Osteocyte (in vitro differentiated cells): ENCODE results near the gene HOXB8. TPM values are rescaled to one million over a fixed set of nuclear protein-coding genes. Genes with fewer than 3 reads are reported as not detected.

Experiments used
- DNase-seq: peaks from one replicate; pipeline ENCODE4 v3.0.0; 2021; ENCODE audit warnings: mixed read lengths; ENCODE audit not compliant: unreplicated experiment; ENCODE audit errors: extremely low spot score
- H3K27ac Mint-ChIP-seq: one replicate; pipeline ENCODE4 v1.8.0; 2021; ENCODE audit warnings: mild to moderate bottlenecking, mixed read lengths; ENCODE audit not compliant: unreplicated experiment
- H3K27me3 Mint-ChIP-seq: one replicate; pipeline ENCODE4 v1.8.0; 2021; ENCODE audit warnings: mixed read lengths; ENCODE audit not compliant: unreplicated experiment
- H3K36me3 Mint-ChIP-seq: one replicate; pipeline ENCODE4 v1.8.0; 2021; ENCODE audit warnings: mixed read lengths; ENCODE audit not compliant: unreplicated experiment
- H3K4me1 Mint-ChIP-seq: one replicate; pipeline ENCODE4 v1.8.0; 2021; ENCODE audit warnings: mixed read lengths; ENCODE audit not compliant: unreplicated experiment
- H3K4me3 Mint-ChIP-seq: one replicate; pipeline ENCODE4 v1.8.0; 2021; ENCODE audit warnings: mild to moderate bottlenecking, moderate library complexity, mixed read lengths; ENCODE audit not compliant: unreplicated experiment
- H3K9me3 Mint-ChIP-seq: one replicate; pipeline ENCODE4 v1.8.0; 2021; ENCODE audit warnings: mixed read lengths; ENCODE audit not compliant: unreplicated experiment
- CTCF ChIP-seq: fragments of 200-600 bp; sonication (generic); IDR thresholded peaks from 2 replicates; pipeline ENCODE4 v1.5.0; 2021; ENCODE audit warnings: antibody characterized with exemption, mild to moderate bottlenecking, moderate library complexity
- total RNA-seq: library from RNA; stranded (reverse); gene quantifications from 2 replicates; pipeline ENCODE4 v1.2.1, GENCODE V29; 2021

The HOXB8 gene
- total RNA-seq, 1 donor from 2014 or later, result not detected

GRCh38 chr17:48610282-48611211, 4.5 kb downstream of the HOXB8 start, which contains the start of gene HOXB7:
Gene HOXB7, minus strand, starts transcription at chr17:48611017. Its CDS starts 99 bp downstream, at chr17:48610918.
- Mint-ChIP-seq H3K9me3 (no peaks in the 10 kb centered on the region), H3K4me1 (peaks cover 20% of the 10 kb centered on the region), H3K4me3 (no peak within 1 kb of the TSS), H3K27me3 (peaks cover 84% of the 10 kb centered on the region), H3K27ac (no peak within 1 kb of the TSS), H3K36me3 (no peaks in the 10 kb centered on the region)
- no peak for DNase-seq
- TF ChIP-seq CTCF, result no peak

GRCh38 chr17:48609759-48610281, 5.3 kb downstream of the HOXB8 start:
- no peak for DNase-seq
- no peak for TF ChIP-seq CTCF
- Mint-ChIP-seq H3K36me3 (no peaks in the 10 kb centered on the region), H3K27ac (no peak overlapping the region), H3K4me3 (no peak overlapping the region), H3K27me3 (peaks cover 84% of the 10 kb centered on the region), H3K9me3 (no peaks in the 10 kb centered on the region), H3K4me1 (peaks cover 20% of the 10 kb centered on the region)

GRCh38 chr17:48609033-48609432, 6.1 kb downstream of the HOXB8 start:
- no peak for DNase-seq
- Mint-ChIP-seq H3K27ac (no peak overlapping the region), H3K36me3 (no peaks in the 10 kb centered on the region), H3K27me3 (peaks cover 85% of the 10 kb centered on the region), H3K4me1 (peaks cover 16% of the 10 kb centered on the region), H3K9me3 (no peaks in the 10 kb centered on the region), H3K4me3 (no peak overlapping the region)
- no peak for TF ChIP-seq CTCF

- no peak for TF ChIP-seq CTCF
- H3K9me3 Mint-ChIP-seq, result peaks cover 2% of the 10 kb centered on the region
- H3K27me3 Mint-ChIP-seq, result peaks cover 84% of the 10 kb centered on the region
- no peaks in the 10 kb centered on the region for H3K36me3 Mint-ChIP-seq
- no peak overlapping the region for H3K27ac Mint-ChIP-seq
- no peak for DNase-seq
- no peak overlapping the region for H3K4me3 Mint-ChIP-seq
- H3K4me1 Mint-ChIP-seq, result peaks cover 13% of the 10 kb centered on the region
Measured at GRCh38 chr17:48608494-48608834, 6.6 kb downstream of the HOXB8 start.

GRCh38 chr17:48606892-48607614, 8.0 kb downstream of the HOXB8 start:
- Mint-ChIP-seq H3K36me3 (no peaks in the 10 kb centered on the region), H3K27me3 (peaks cover 88% of the 10 kb centered on the region), H3K4me3 (no peak overlapping the region), H3K27ac (no peak overlapping the region), H3K9me3 (peaks cover 6% of the 10 kb centered on the region), H3K4me1 (peaks cover 5% of the 10 kb centered on the region)
- no peak for TF ChIP-seq CTCF
- DNase-seq, result no peak
